GM12878 (cell line): ENCODE measurements around the gene CLDN9. TPM values are rescaled to one million over a fixed set of nuclear protein-coding genes. Genes with fewer than 3 reads are reported as not detected.

Experiments used
- BRCA1 ChIP-seq: IDR thresholded peaks from 2 replicates; pipeline ENCODE4 v1.6.1; 2011; ENCODE audit warnings: low read depth, low read length, improper control_type of control experiment
- CBX5 ChIP-seq: sonication (generic); IDR thresholded peaks from 2 replicates; pipeline ENCODE4 v1.6.1; 2016; ENCODE audit warnings: low read depth, moderate library complexity, mild to moderate bottlenecking, inconsistent platforms
- EGR1 ChIP-seq, 2 experiments: IDR thresholded peaks; 1 replicate in 1 of 2; 2 replicates in 1 of 2; pipeline ENCODE4 v1.6.1; 2011 to 2012; ENCODE audit warnings: low read depth in 2 of 2, low read length in 2 of 2, borderline replicate concordance in 1 of 2, mild to moderate bottlenecking in 1 of 2, moderate library complexity in 1 of 2
- PAX8 ChIP-seq: fragments of 450-650 bp; IDR thresholded peaks from 2 replicates; pipeline ENCODE4 v1.6.1; 2017; ENCODE audit warnings: mild to moderate bottlenecking, moderate library complexity
- RCOR1 ChIP-seq: conservative IDR thresholded peaks from 2 replicates; pipeline ENCODE4 v1.6.1; 2012; ENCODE audit warnings: low read depth, low read length, improper control_type of control experiment
- SMAD5 ChIP-seq: IDR thresholded peaks from 2 replicates; pipeline ENCODE4 v1.6.1; 2016; ENCODE audit warnings: antibody characterized with exemption, low read depth
- ZNF622 ChIP-seq: fragments of 450-650 bp; IDR thresholded peaks from 2 replicates; pipeline ENCODE4 v1.6.1; 2017; ENCODE audit warnings: mild to moderate bottlenecking, inconsistent platforms
- polyA plus RNA-seq, 11 experiments: library from polyadenylated mRNA; depleted of rRNA in 4 of 11; unstranded in 6 of 11; stranded (reverse) in 5 of 11; fragments of >200 nt; fragmentation: Nextera tagmentation in 4 of 11; fragmentation: Illumina TruSeq in 1 of 11; extraction: Ambion mirVana in 4 of 11; extraction: Trizol in 1 of 11; gene quantifications; 1 replicate in 1 of 11; 2 replicates in 10 of 11; pipeline versions ENCODE4 v1.2.1 to v1.2.3, GENCODE V29; 2011 to 2016; ENCODE audit warnings: inconsistent platforms in 2 of 11, missing spikeins in 2 of 11, low read depth in 1 of 11
- total RNA-seq, 4 experiments: library from RNA; depleted of rRNA in 3 of 4; stranded (reverse); fragments of >200 nt in 3 of 4; fragmentation: Illumina TruSeq in 1 of 4; extraction: Trizol in 1 of 4; gene quantifications; 2 replicates each; pipeline versions ENCODE4 v1.2.1 to v1.2.3, GENCODE V29; 2013 to 2021
- TF ChIP-seq, protein P1 (sequence below): IDR thresholded peaks from 2 replicates; pipeline ENCODE4 v1.6.1; 2011; ENCODE audit warnings: low read depth, low read length, improper control_type of control experiment, borderline replicate concordance
- TF ChIP-seq, protein P2 (sequence below), 3 experiments: IDR thresholded peaks in 2 of 3; conservative IDR thresholded peaks in 1 of 3; 2 replicates each; pipeline ENCODE4 v1.5.1; 2011; ENCODE audit warnings: low read depth in 3 of 3, low read length in 3 of 3, mild to moderate bottlenecking in 3 of 3, control low read depth in 2 of 3, moderate library complexity in 2 of 3, inconsistent platforms in 1 of 3, mixed read lengths in 1 of 3; ENCODE audit not compliant: control insufficient read depth in 2 of 3, insufficient read depth in 1 of 3; ENCODE audit errors: extremely low read depth in 1 of 3
- TF ChIP-seq, protein P3 (sequence below): fragments of 150-350 bp; IDR thresholded peaks from 2 replicates; pipeline ENCODE4 v1.6.1; 2016; ENCODE audit warnings: low read depth, low read length

Gene CLDN9
- total and polyA plus RNA-seq, 10 of the 15 experiments (the other 5 are each of a cell fraction or from before 2014, with no cell fraction given), result not detected

DNA sequence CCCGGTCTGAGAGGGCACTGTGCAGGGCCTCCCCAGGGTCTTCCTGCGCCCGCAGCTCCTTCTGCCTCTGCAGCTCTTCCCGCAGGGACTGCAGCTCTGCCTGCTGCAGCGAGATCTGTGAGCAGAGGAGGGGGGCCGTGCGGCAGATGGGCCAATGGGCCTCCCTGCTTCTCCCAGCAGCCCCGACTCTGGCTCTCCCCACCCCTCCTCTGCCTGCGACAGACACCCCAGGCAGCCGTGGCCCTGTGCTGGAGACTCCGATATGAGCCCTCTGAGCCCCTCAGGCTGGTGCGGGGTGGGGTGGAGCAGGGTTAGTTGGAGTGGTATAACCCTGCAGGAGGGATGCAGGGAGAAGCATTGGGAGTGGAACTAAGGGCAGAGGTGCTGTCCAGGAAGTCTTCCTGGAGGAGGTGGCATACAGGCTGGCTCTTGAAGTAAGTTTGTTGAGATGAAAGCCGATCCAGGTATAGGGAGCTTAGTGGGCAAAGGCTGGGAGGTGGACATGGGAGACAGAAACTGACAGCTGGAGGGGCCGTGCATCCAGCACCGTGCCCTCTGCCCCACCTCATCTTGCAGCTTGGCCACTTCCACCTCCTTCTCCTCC, 16.1 kb downstream of the CLDN9 start (continued):
- TF ChIP-seq, protein P1, sequence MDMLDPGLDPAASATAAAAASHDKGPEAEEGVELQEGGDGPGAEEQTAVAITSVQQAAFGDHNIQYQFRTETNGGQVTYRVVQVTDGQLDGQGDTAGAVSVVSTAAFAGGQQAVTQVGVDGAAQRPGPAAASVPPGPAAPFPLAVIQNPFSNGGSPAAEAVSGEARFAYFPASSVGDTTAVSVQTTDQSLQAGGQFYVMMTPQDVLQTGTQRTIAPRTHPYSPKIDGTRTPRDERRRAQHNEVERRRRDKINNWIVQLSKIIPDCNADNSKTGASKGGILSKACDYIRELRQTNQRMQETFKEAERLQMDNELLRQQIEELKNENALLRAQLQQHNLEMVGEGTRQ, result no peak
- no peak for TF ChIP-seq EGR1 (IDR thresholded peaks at IDR 0.05; ENCODE audit: borderline replicate concordance in 1 of 2, low read depth in 2 of 2, low read length in 2 of 2)
- TF ChIP-seq, protein P2, sequence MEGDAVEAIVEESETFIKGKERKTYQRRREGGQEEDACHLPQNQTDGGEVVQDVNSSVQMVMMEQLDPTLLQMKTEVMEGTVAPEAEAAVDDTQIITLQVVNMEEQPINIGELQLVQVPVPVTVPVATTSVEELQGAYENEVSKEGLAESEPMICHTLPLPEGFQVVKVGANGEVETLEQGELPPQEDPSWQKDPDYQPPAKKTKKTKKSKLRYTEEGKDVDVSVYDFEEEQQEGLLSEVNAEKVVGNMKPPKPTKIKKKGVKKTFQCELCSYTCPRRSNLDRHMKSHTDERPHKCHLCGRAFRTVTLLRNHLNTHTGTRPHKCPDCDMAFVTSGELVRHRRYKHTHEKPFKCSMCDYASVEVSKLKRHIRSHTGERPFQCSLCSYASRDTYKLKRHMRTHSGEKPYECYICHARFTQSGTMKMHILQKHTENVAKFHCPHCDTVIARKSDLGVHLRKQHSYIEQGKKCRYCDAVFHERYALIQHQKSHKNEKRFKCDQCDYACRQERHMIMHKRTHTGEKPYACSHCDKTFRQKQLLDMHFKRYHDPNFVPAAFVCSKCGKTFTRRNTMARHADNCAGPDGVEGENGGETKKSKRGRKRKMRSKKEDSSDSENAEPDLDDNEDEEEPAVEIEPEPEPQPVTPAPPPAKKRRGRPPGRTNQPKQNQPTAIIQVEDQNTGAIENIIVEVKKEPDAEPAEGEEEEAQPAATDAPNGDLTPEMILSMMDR (IDR thresholded peaks at IDR 0.05 in 2 of 3, conservative IDR thresholded peaks at IDR 0.05 in 1 of 3; ENCODE audit: control insufficient read depth in 2 of 3, extremely low read depth in 1 of 3, insufficient read depth in 1 of 3, low read depth in 3 of 3, low read length in 3 of 3), result no peak
- no peak for TF ChIP-seq RCOR1
- no peak for TF ChIP-seq ZNF622
- no peak for TF ChIP-seq BRCA1
- TF ChIP-seq, protein P3, sequence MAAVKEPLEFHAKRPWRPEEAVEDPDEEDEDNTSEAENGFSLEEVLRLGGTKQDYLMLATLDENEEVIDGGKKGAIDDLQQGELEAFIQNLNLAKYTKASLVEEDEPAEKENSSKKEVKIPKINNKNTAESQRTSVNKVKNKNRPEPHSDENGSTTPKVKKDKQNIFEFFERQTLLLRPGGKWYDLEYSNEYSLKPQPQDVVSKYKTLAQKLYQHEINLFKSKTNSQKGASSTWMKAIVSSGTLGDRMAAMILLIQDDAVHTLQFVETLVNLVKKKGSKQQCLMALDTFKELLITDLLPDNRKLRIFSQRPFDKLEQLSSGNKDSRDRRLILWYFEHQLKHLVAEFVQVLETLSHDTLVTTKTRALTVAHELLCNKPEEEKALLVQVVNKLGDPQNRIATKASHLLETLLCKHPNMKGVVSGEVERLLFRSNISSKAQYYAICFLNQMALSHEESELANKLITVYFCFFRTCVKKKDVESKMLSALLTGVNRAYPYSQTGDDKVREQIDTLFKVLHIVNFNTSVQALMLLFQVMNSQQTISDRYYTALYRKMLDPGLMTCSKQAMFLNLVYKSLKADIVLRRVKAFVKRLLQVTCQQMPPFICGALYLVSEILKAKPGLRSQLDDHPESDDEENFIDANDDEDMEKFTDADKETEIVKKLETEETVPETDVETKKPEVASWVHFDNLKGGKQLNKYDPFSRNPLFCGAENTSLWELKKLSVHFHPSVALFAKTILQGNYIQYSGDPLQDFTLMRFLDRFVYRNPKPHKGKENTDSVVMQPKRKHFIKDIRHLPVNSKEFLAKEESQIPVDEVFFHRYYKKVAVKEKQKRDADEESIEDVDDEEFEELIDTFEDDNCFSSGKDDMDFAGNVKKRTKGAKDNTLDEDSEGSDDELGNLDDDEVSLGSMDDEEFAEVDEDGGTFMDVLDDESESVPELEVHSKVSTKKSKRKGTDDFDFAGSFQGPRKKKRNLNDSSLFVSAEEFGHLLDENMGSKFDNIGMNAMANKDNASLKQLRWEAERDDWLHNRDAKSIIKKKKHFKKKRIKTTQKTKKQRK, result no peak
- no peak for TF ChIP-seq SMAD5
- TF ChIP-seq CBX5, result no peak
- no peak for TF ChIP-seq PAX8
